Trophoblast cell (in vitro differentiated cells and primary cell): ENCODE data around the gene PRCC.

Source experiments
- DNase-seq, 2 donors: peaks; one replicate each; pipeline ENCODE4 v3.0.0-alpha.2; 2016
- H2AFZ ChIP-seq: 2 replicates; pipeline ENCODE4 v1.6.1; 2013; ENCODE audit warnings: low read length, moderate library complexity, mild to moderate bottlenecking; ENCODE audit not compliant: insufficient read depth, poor library complexity
- H2AK5ac ChIP-seq: 2 replicates; pipeline ENCODE4 v1.6.1; 2013; ENCODE audit warnings: mild to moderate bottlenecking, low read length
- H2BK120ac ChIP-seq: 2 replicates; pipeline ENCODE4 v1.6.1; 2013; ENCODE audit warnings: low read length, mild to moderate bottlenecking, moderate library complexity; ENCODE audit not compliant: insufficient read depth, poor library complexity
- H2BK12ac ChIP-seq: 2 replicates; pipeline ENCODE4 v1.6.1; 2013; ENCODE audit warnings: mild to moderate bottlenecking, low read length, moderate library complexity
- H2BK5ac ChIP-seq: 2 replicates; pipeline ENCODE4 v1.6.1; 2013; ENCODE audit warnings: low read length, low read depth, moderate library complexity, mild to moderate bottlenecking; ENCODE audit not compliant: poor library complexity
- H3K14ac ChIP-seq: 2 replicates; pipeline ENCODE4 v1.6.1; 2013; ENCODE audit warnings: mild to moderate bottlenecking, low read length
- H3K18ac ChIP-seq: 2 replicates; pipeline ENCODE4 v1.6.1; 2013; ENCODE audit warnings: mild to moderate bottlenecking, low read length
- H3K23ac ChIP-seq: 2 replicates; pipeline ENCODE4 v1.6.1; 2013; ENCODE audit warnings: low read length
- H3K27ac ChIP-seq: 2 replicates; pipeline ENCODE4 v1.5.1; 2013; ENCODE audit warnings: low read depth, mild to moderate bottlenecking, inconsistent platforms, low read length, moderate library complexity
- H3K27me3 ChIP-seq: 2 replicates; pipeline ENCODE4 v1.6.1; 2013; ENCODE audit warnings: inconsistent platforms, mild to moderate bottlenecking, low read length, moderate library complexity; ENCODE audit not compliant: insufficient read depth
- H3K36me3 ChIP-seq, 2 experiments: 1 replicate in 1 of 2; 2 replicates in 1 of 2; pipeline ENCODE4 v1.6.1; 2013; ENCODE audit warnings: low read length in 2 of 2, mild to moderate bottlenecking in 2 of 2, moderate library complexity in 1 of 2; ENCODE audit not compliant: insufficient read depth in 2 of 2, control insufficient read depth in 1 of 2
- H3K4ac ChIP-seq: 2 replicates; pipeline ENCODE4 v1.6.1; 2013; ENCODE audit warnings: low read depth, mild to moderate bottlenecking, low read length, moderate library complexity
- H3K4me1 ChIP-seq, 2 experiments: 1 replicate in 1 of 2; 2 replicates in 1 of 2; pipeline ENCODE4 v1.6.1; 2013; ENCODE audit warnings: low read length in 2 of 2, mild to moderate bottlenecking in 2 of 2, moderate library complexity in 1 of 2; ENCODE audit not compliant: insufficient read depth in 2 of 2, control insufficient read depth in 1 of 2
- H3K4me2 ChIP-seq: 2 replicates; pipeline ENCODE4 v1.6.1; 2013; ENCODE audit warnings: inconsistent platforms, mild to moderate bottlenecking, low read length, moderate library complexity
- H3K4me3 ChIP-seq: 2 replicates; pipeline ENCODE4 v1.5.1; 2013; ENCODE audit warnings: mild to moderate bottlenecking, low read depth, low read length, inconsistent platforms
- H3K79me1 ChIP-seq: one replicate; pipeline ENCODE4 v1.6.1; 2013; ENCODE audit warnings: low read length
- H3K79me2 ChIP-seq: 2 replicates; pipeline ENCODE4 v1.6.1; 2013; ENCODE audit warnings: low read length, mild to moderate bottlenecking; ENCODE audit not compliant: control insufficient read depth, insufficient read depth, poor library complexity
- H3K9ac ChIP-seq: 2 replicates; pipeline ENCODE4 v1.6.1; 2013; ENCODE audit warnings: mild to moderate bottlenecking, low read length
- H3K9me3 ChIP-seq: 2 replicates; pipeline ENCODE4 v1.6.1; 2013; ENCODE audit warnings: low read depth, mild to moderate bottlenecking, control low read depth, inconsistent platforms, low read length; ENCODE audit not compliant: insufficient read depth
- H4K12ac ChIP-seq: 2 replicates; pipeline ENCODE4 v1.6.1; 2013; ENCODE audit warnings: low read depth, mild to moderate bottlenecking, low read length, moderate library complexity
- H4K8ac ChIP-seq: 2 replicates; pipeline ENCODE4 v1.6.1; 2013; ENCODE audit warnings: low read depth, mild to moderate bottlenecking, low read length, moderate library complexity
- H4K91ac ChIP-seq: one replicate; pipeline ENCODE4 v1.6.1; 2013; ENCODE audit warnings: low read depth, mild to moderate bottlenecking, low read length, moderate library complexity
- WGBS: extraction: QIAGEN DNeasy Blood & Tissue Kit; methylation state at CpG from one replicate; pipeline ENCODE4 v1.1.7; 2013; ENCODE audit warnings: missing lambda C conversion rate; ENCODE audit not compliant: insufficient read length, insufficient coverage; ENCODE audit errors: extremely low coverage; 5-methylcytosine and 5-hydroxymethylcytosine counted together

PRCC gene

DNA sequence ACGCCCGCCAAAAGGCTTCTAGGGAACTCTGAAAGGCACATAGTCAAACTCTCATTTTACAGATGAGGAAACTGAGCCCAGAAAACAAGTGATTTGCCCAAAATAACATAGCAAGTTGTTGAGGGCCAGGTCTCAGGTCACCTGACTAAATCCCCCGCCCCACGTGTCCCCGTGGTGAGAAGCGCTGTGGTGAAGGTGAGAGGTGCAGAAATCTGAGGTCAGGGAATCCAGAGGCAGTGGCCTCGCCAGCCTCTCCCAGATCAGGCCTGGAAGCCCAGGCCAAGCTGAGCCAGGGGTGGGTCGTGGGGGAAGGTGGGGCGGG, 21.0 kb upstream of the PRCC start:
- no peak overlapping the region for H3K23ac ChIP-seq
- H2AK5ac ChIP-seq: peak overlapping the region; percentile 89
- H3K4me2 ChIP-seq: peak overlapping the region; percentile 67
- WGBS: no CpG with 5 or more reads among the region's 9 CpGs
- H3K18ac ChIP-seq: peak overlapping the region; percentile 96
- peaks cover 52% of the 10 kb centered on the region for H3K79me2 ChIP-seq
- peak overlapping the region; percentile 94 for H4K91ac ChIP-seq
- H3K4ac ChIP-seq: peak overlapping the region; percentile 93
- H2AFZ ChIP-seq: peak overlapping the region; percentile 61
- H3K4me3 ChIP-seq: no peak overlapping the region
- H3K79me1 ChIP-seq: peaks cover 41% of the 10 kb centered on the region
- peak overlapping the region; percentile 97 for H4K8ac ChIP-seq
- H3K9me3 ChIP-seq: peaks cover 2% of the 10 kb centered on the region
- no peaks in the 10 kb centered on the region for H3K27me3 ChIP-seq
- peak overlapping the region; percentile 93 for H2BK120ac ChIP-seq
- H3K36me3 ChIP-seq: peaks cover 33 to 40% of the 10 kb centered on the region in 2 experiments
- no peak for DNase-seq
- peak overlapping the region; percentile 95 for H3K14ac ChIP-seq
- peaks cover 45% of the 10 kb centered on the region in 2 experiments for H3K4me1 ChIP-seq
- H4K12ac ChIP-seq: peak overlapping the region; percentile 84
- H3K9ac ChIP-seq: peak overlapping the region; percentile 68
- peak overlapping the region; percentile 100 for H3K27ac ChIP-seq
- peak overlapping the region; percentile 47 for H2BK12ac ChIP-seq
- peak overlapping the region; percentile 79 for H2BK5ac ChIP-seq

DNA sequence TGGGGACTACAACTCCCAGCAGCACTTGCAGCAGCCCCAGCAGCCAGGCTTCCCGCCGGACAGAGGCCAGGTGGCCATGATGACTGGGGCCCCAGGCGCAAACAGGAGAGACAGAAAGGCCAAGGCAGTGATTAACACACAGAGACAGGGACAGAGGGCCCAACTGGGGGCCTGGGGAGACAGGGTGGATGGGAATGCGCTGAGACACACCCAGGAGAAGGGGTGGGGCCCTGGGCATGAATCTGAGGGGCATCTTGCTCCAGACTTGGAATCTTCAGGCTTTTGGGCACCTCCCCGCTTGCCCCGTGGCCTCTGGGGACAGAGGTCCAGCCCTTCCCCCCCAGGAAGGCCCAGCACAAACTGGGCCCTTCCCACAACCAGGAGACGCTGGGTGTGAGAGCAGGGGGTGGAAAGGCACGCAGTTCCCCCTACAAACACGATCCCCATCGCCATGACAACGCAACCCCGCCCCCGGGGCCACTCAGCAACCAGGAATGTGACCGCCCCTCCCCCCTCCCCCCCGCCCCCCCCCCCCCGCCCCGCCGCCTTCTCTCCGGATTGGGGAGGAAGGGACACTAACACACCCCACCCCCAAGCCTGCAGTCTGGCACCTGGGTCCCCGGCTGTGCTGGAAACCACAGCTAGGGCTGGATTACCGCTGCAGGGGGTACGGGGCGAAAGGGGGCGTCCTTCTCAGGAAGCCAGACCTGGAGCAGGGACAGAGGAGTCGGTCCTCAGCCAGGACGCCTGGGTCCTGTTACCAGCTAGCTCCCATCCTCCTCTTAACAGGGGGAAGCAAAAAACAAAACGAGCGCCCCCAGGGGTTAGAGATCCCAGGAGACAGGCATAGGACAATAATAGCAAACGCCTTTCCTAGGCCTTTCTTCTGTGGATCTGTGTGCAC, 20.4 kb upstream of the PRCC start:
- Histone ChIP-seq H4K12ac (peak overlapping the region; percentile 98), H3K4ac (peak overlapping the region; percentile 99), H3K27me3 (no peaks in the 10 kb centered on the region), H4K8ac (peak overlapping the region; percentile 98), H3K4me1 (peaks cover 42% of the 10 kb centered on the region in 2 experiments), H2BK120ac (peak overlapping the region; percentile 100), H2BK12ac (peak overlapping the region; percentile 82), H3K4me3 (peak overlapping the region; percentile 51), H2AK5ac (peak overlapping the region; percentile 99), H3K23ac (no peak overlapping the region), H3K27ac (peak overlapping the region; percentile 100), H2BK5ac (peak overlapping the region; percentile 100), H3K9ac (peak overlapping the region; percentile 86), H3K36me3 (peaks cover 33 to 40% of the 10 kb centered on the region in 2 experiments), H4K91ac (peak overlapping the region; percentile 100), H3K9me3 (peaks cover 2% of the 10 kb centered on the region), H3K4me2 (peak overlapping the region; percentile 83), H3K14ac (peak overlapping the region; percentile 98), H3K79me2 (peaks cover 54% of the 10 kb centered on the region), H3K18ac (peak overlapping the region; percentile 94), H2AFZ (peak overlapping the region; percentile 67), H3K79me1 (peaks cover 44% of the 10 kb centered on the region)
- peak; percentile 91 to 93 for DNase-seq
- no CpG with 5 or more reads among the region's 29 CpGs for WGBS

DNA sequence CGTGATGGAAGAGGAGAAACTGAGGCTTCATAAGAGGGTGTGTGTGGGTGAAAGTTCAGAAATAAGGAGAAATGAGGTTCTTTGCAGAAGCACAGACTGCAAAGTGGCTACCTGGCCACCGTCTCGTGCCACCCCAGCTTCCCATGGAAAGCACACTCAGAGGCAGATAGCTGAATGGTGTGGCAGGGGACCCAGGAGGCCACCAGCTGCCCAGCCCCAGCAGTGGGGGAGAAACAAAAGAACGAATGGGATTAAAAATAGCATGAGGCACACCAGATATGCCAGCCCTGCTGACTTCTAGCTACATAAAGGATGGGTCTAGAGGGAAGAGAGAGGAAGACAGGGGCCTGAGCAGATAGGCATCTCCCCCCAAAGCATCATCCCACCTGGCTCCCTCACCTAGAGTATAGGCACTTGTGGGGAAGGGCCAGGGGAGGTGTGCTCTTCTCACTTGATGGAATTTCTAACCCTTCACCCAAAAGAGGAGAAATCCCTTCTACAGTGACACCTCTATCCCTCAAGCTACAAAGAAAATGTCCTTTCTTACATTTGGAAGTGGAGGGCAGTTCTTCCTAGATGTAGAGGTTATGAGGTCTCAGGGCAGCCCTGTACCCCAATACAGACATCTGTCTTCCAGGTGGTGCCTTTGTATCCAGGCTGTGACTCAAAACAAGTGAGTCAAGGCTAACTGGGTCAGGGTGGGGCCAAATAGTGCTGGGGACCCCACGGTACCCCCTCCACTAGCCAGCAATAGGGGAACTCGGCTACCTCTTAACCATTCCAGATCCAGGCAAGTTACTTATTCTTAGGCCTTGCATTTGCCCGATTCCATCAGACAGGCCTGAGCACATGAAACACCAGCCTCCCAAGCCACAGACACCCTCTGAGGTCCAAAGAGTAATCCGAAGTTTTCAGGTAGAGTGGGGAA, 19.3 kb upstream of the PRCC start:
- Histone ChIP-seq H3K14ac (peak overlapping the region; percentile 94), H3K9me3 (peaks cover 2% of the 10 kb centered on the region), H3K9ac (peak overlapping the region; percentile 23), H2AK5ac (peak overlapping the region; percentile 94), H2BK120ac (peak overlapping the region; percentile 87), H2BK12ac (peak overlapping the region; percentile 87), H3K4me2 (peak overlapping the region; percentile 55), H3K4ac (peak overlapping the region; percentile 99), H4K91ac (peak overlapping the region; percentile 99), H2AFZ (no peak overlapping the region), H3K36me3 (peaks cover 30 to 31% of the 10 kb centered on the region in 2 experiments), H3K27ac (peak overlapping the region; percentile 100), H3K27me3 (no peaks in the 10 kb centered on the region), H3K79me1 (peaks cover 48% of the 10 kb centered on the region), H3K4me1 (peaks cover 39 to 45% of the 10 kb centered on the region in 2 experiments), H3K79me2 (peaks cover 58% of the 10 kb centered on the region), H3K18ac (peak overlapping the region; percentile 86), H3K4me3 (no peak overlapping the region), H4K8ac (peak overlapping the region; percentile 87), H4K12ac (peak overlapping the region; percentile 92), H2BK5ac (peak overlapping the region; percentile 94), H3K23ac (no peak overlapping the region)
- DNase-seq: peak; percentile 15 to 18
- no CpG with 5 or more reads among the region's 8 CpGs for WGBS
